ENCODE results near the gene ARL6.

DNA sequence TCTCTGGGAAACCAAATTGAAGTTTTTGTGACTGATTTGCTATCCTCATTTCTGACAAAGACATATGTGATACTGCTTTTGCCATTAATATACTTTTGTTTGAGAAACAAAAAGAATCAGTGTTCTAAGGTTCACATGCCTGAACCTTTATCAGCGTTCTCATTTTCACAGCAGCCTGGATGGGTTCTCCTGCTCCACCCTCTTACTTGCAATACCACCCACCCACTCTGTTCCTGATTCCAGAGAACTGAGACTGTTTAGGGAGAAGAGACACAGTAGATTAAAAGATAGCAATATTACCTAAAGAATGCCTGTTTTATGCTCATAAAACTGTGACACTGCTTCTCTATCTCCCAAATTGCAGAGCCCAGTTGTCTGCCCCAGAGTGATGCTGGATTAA, 25.8 kb upstream of the ARL6 start:
- TF ChIP-seq, protein P1, sequence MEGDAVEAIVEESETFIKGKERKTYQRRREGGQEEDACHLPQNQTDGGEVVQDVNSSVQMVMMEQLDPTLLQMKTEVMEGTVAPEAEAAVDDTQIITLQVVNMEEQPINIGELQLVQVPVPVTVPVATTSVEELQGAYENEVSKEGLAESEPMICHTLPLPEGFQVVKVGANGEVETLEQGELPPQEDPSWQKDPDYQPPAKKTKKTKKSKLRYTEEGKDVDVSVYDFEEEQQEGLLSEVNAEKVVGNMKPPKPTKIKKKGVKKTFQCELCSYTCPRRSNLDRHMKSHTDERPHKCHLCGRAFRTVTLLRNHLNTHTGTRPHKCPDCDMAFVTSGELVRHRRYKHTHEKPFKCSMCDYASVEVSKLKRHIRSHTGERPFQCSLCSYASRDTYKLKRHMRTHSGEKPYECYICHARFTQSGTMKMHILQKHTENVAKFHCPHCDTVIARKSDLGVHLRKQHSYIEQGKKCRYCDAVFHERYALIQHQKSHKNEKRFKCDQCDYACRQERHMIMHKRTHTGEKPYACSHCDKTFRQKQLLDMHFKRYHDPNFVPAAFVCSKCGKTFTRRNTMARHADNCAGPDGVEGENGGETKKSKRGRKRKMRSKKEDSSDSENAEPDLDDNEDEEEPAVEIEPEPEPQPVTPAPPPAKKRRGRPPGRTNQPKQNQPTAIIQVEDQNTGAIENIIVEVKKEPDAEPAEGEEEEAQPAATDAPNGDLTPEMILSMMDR (conservative IDR thresholded peaks at IDR 0.05; ENCODE audit: low read depth, low read length): no peak
- TF ChIP-seq EZH2 (IDR thresholded peaks at IDR 0.05; ENCODE audit: low read length, unreplicated experiment): no peak
